Measurements from ENCODE around the gene MARCKSL1.

MARCKSL1 gene

GRCh38 chr1:32333251-32333963, 2.6 kb downstream of the MARCKSL1 start:
- H3K4me3 ChIP-seq (ENCODE audit: low read depth, low read length): peak overlapping the region; percentile 67; the same call in 1 of the 2 replicates
- no peak for DNase-seq (ENCODE audit: low read depth)
- TF ChIP-seq, protein P1, sequence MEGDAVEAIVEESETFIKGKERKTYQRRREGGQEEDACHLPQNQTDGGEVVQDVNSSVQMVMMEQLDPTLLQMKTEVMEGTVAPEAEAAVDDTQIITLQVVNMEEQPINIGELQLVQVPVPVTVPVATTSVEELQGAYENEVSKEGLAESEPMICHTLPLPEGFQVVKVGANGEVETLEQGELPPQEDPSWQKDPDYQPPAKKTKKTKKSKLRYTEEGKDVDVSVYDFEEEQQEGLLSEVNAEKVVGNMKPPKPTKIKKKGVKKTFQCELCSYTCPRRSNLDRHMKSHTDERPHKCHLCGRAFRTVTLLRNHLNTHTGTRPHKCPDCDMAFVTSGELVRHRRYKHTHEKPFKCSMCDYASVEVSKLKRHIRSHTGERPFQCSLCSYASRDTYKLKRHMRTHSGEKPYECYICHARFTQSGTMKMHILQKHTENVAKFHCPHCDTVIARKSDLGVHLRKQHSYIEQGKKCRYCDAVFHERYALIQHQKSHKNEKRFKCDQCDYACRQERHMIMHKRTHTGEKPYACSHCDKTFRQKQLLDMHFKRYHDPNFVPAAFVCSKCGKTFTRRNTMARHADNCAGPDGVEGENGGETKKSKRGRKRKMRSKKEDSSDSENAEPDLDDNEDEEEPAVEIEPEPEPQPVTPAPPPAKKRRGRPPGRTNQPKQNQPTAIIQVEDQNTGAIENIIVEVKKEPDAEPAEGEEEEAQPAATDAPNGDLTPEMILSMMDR (IDR thresholded peaks at IDR 0.05; ENCODE audit: low read depth, low read length, missing control alignments): peak; percentile 1

DNA sequence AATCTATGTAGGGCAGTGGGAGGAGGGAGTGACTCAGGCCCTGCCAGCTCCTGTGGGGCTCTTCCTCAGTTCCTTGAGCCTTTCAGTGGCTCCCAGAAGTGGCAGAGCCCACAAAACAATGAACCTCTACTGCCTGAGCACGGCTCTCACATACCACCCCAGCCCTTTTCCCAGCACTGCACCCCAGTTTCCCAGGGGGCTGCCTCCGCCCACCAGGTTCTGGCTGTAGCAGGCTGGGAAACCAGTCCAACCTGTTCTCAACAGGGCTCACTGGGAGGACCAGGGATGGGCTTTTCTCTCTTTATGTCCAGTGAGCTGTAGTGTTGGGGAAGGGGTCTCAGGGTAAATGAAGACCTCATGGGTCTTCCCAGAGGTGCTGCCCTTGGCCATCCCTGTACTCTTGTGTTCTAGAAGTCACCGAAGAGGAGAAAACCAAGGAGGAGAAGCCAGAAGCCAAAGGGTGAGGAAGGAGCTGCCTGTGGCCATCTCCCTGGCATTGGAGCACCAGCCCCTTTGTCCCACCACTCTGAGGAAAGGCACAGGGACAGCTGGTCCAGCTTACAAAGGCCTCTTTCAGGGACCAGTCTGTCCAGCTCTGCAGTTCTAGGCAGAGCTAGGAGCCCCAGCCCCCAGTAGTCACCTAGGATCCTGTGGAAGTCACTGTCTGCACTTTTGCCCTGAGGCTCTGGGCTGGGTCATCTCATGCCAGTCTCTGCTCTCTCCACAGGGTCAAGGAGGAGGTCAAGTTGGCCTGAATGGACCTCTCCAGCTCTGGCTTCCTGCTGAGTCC, 3.5 kb downstream of the MARCKSL1 start:
- no peak overlapping the region for H3K4me3 ChIP-seq (ENCODE audit: low read depth, low read length)
- TF ChIP-seq, protein P1 (IDR thresholded peaks at IDR 0.05; ENCODE audit: low read depth, low read length, missing control alignments): no peak
- no peak for DNase-seq (ENCODE audit: low read depth)

- TF ChIP-seq, protein P1 (IDR thresholded peaks at IDR 0.05; ENCODE audit: low read depth, low read length, missing control alignments): no peak
- no peak overlapping the region for H3K4me3 ChIP-seq (ENCODE audit: low read depth, low read length)
- DNase-seq (ENCODE audit: low read depth): no peak
Observed at GRCh38 chr1:32331549-32331948, 4.5 kb downstream of the MARCKSL1 start.

DNA sequence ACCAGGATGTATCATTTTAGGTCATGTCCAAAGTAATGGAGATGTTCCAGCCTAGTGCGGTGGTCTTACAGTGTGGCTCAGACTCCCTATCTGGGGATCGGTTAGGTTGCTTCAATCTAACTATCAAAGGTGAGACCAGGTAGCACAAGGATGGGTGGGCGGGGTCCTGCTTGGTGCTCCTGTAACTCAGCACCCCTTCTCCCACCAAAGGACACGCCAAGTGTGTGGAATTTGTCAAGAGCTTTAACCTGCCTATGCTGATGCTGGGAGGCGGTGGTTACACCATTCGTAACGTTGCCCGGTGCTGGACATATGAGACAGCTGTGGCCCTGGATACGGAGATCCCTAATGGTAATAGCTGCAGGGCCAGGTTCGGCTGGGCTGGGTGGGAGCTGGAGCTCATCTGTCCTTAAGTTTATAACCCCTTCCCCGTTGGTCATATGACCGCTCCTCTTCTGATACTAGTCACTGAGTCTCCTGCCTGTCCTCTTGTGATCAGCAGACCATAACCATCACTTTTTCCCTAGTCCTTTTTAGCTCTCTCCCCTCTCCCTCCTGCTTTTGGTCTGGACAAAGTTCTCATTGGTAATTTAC, 5.4 kb downstream of the MARCKSL1 start:
- no peak for DNase-seq (ENCODE audit: low read depth)
- no peak overlapping the region for H3K4me3 ChIP-seq (ENCODE audit: low read depth, low read length)
- TF ChIP-seq, protein P1 (IDR thresholded peaks at IDR 0.05; ENCODE audit: low read depth, low read length, missing control alignments): no peak

DNA sequence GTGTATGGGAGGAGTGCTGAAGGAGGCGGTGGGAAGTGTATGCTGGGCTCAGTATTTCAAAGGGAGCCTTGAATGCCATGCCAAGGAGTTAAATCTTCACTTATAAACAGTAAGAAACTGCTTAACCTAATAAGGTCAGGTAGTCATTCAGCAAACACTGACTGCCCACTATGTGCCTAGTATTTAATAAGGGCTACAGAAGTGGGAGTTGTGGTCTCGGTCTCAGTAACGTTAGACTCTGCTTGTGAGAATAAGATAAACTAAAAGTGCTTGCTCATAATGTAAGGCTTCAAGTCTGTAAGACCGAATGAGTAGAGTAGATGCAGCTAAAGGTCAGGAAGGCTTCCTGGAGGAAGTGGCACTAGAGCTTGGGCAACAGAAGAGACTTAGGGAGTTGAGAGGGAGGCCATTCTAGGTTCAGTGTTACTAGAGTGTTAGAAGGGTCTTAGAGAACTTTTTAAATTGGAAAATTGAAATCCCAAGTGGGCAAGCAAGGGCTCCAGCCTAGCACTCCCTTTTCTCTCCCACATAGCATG, 6.0 kb downstream of the MARCKSL1 start:
- DNase-seq (ENCODE audit: low read depth): no peak
- H3K4me3 ChIP-seq (ENCODE audit: low read depth, low read length): no peak overlapping the region
- TF ChIP-seq, protein P1 (IDR thresholded peaks at IDR 0.05; ENCODE audit: low read depth, low read length, missing control alignments): no peak

GRCh38 chr1:32327204-32327603, 8.8 kb downstream of the MARCKSL1 start:
- no peak overlapping the region for H3K4me3 ChIP-seq (ENCODE audit: low read depth, low read length)
- TF ChIP-seq, protein P1 (IDR thresholded peaks at IDR 0.05; ENCODE audit: low read depth, low read length, missing control alignments): no peak
- DNase-seq (ENCODE audit: low read depth): no peak
